ENCODE measurements around the gene NPFF. TPM values are rescaled to one million over a fixed set of nuclear protein-coding genes. Genes with fewer than 3 reads are reported as not detected.

NPFF gene
- total RNA-seq, 1 donor from 2014 or later: not detected

GRCh38 chr12:53461059-53461458, 46.2 kb downstream of the NPFF start:
- Histone ChIP-seq H3K4me3 (ENCODE audit: low read depth, low read length) (no peak overlapping the region), H3K36me3 (ENCODE audit: control insufficient read depth, insufficient read depth, low read length) (peaks cover 5% of the 10 kb centered on the region), H3K27me3 (ENCODE audit: control insufficient read depth, insufficient read depth, low read length) (no peaks in the 10 kb centered on the region)
- DNase-seq (ENCODE audit: low read depth): no peak
- no peak for TF ChIP-seq CTCF (IDR thresholded peaks at IDR 0.05; ENCODE audit: insufficient read depth, low read length, poor library complexity, severe bottlenecking)

GRCh38 chr12:53459097-53459496, 48.2 kb downstream of the NPFF start:
- DNase-seq (ENCODE audit: low read depth): no peak
- Histone ChIP-seq H3K27me3 (ENCODE audit: control insufficient read depth, insufficient read depth, low read length) (no peaks in the 10 kb centered on the region), H3K4me3 (ENCODE audit: low read depth, low read length) (no peak overlapping the region), H3K36me3 (ENCODE audit: control insufficient read depth, insufficient read depth, low read length) (peaks cover 7% of the 10 kb centered on the region)
- no peak for TF ChIP-seq CTCF (IDR thresholded peaks at IDR 0.05; ENCODE audit: insufficient read depth, low read length, poor library complexity, severe bottlenecking)

Other genes with a start within 250 kb of the NPFF start
- 2.2 and 4.0 TPM in 2 replicates for gene ESPL1, start 239.2 kb downstream of the NPFF start, total RNA-seq
- gene PFDN5, start 211.9 kb downstream of the NPFF start, total RNA-seq: 291 and 301 TPM in 2 replicates
- 73.1 and 75.3 TPM in 2 replicates for gene MYG1, start 207.8 kb downstream of the NPFF start, total RNA-seq
- gene AAAS, start 185.9 kb downstream of the NPFF start, total RNA-seq: 56.3 and 62.3 TPM in 2 replicates
- gene SP7, start 171.1 kb downstream of the NPFF start, total RNA-seq: not detected in 2 replicates
- 57.3 and 63.9 TPM in 2 replicates for gene SP1, start 127.3 kb downstream of the NPFF start, total RNA-seq
- not detected in 2 replicates for gene AMHR2, start 83.6 kb downstream of the NPFF start, total RNA-seq
- gene PRR13, start 65.8 kb downstream of the NPFF start, total RNA-seq: 82.7 and 91.4 TPM in 2 replicates
- gene PCBP2, start 55.4 kb downstream of the NPFF start, total RNA-seq: 350 and 379 TPM in 2 replicates
- gene MAP3K12, start 8.0 kb downstream of the NPFF start, total RNA-seq: 12.3 and 18.6 TPM in 2 replicates
- 59.4 and 62.0 TPM in 2 replicates for gene TARBP2, start 6.2 kb downstream of the NPFF start, total RNA-seq
- 14.2 and 26.6 TPM in 2 replicates for gene ATF7, start 118.9 kb upstream of the NPFF start, total RNA-seq
- 235 and 299 TPM in 2 replicates for gene ATP5MC2, start 168.6 kb upstream of the NPFF start, total RNA-seq
- 57.6 and 68.4 TPM in 2 replicates for gene CALCOCO1, start 220.0 kb upstream of the NPFF start, total RNA-seq
- not detected in 2 replicates for gene CISTR, start 244.5 kb upstream of the NPFF start, total RNA-seq

All from kidney epithelial cell (primary cell).